Astrocyte of the spinal cord (primary cell): Measurements from ENCODE around the gene PNKD.

Experiments
- DNase-seq: peaks from one replicate; pipeline ENCODE4 v3.0.0; 2011; ENCODE audit warnings: low read depth, low spot score
- H3K4me3 ChIP-seq: 2 replicates; pipeline ENCODE4 v1.5.1; 2011; ENCODE audit warnings: low read depth, mild to moderate bottlenecking, low read length, moderate library complexity
- in situ Hi-C: cut with HindIII; loops from 2 replicates; pipeline ENCODE4 v1.10.0; 2017; ENCODE audit warnings: low sequenced_read_pairs
- TF ChIP-seq, protein P1 (sequence below): IDR thresholded peaks from 2 replicates; pipeline ENCODE4 v1.5.1; 2012; ENCODE audit warnings: low read depth, mild to moderate bottlenecking, low read length, inconsistent platforms

PNKD gene

DNA sequence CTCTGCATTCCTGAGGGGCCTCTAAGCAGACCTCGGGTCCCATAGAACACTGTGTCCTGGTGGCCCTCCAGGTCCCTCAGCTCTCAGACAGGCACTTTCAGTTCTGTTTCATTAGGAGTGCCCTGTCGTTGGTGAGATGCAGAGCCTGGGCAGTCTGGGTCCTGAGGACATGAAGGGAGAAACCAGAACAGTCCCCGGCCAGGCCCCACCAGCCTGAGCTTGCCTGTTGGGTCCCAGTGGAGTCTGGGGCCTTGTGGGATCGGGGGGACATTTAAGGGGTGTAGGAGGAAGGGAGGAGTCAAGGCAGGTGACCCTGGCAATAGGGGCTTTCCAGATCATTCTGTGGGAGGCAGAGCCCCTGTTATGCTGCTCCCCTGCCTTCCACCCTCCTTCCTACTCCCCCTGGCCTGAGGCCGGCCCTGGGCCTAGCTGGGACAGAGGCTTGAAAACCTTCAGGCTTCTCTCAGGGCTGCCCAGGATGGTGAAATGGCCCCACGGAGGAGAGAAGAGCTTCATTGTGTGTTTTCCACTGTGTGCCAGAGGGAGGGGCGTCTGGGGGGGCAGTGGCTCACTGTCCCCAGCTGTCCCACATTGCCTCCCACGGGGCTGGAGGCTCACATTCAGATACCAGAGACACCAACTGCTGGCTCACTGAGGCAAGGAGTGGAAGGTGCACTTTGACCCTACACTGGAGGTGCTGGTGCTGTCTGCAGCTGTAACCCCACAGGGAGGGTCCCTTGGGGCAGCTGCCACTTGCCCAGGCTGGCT is 59.7 kb downstream of the PNKD start:
- TF ChIP-seq, protein P1, sequence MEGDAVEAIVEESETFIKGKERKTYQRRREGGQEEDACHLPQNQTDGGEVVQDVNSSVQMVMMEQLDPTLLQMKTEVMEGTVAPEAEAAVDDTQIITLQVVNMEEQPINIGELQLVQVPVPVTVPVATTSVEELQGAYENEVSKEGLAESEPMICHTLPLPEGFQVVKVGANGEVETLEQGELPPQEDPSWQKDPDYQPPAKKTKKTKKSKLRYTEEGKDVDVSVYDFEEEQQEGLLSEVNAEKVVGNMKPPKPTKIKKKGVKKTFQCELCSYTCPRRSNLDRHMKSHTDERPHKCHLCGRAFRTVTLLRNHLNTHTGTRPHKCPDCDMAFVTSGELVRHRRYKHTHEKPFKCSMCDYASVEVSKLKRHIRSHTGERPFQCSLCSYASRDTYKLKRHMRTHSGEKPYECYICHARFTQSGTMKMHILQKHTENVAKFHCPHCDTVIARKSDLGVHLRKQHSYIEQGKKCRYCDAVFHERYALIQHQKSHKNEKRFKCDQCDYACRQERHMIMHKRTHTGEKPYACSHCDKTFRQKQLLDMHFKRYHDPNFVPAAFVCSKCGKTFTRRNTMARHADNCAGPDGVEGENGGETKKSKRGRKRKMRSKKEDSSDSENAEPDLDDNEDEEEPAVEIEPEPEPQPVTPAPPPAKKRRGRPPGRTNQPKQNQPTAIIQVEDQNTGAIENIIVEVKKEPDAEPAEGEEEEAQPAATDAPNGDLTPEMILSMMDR: no peak
- no peak for DNase-seq
- in situ Hi-C loops: no loop called here
- H3K4me3 ChIP-seq: no peak overlapping the region

DNA sequence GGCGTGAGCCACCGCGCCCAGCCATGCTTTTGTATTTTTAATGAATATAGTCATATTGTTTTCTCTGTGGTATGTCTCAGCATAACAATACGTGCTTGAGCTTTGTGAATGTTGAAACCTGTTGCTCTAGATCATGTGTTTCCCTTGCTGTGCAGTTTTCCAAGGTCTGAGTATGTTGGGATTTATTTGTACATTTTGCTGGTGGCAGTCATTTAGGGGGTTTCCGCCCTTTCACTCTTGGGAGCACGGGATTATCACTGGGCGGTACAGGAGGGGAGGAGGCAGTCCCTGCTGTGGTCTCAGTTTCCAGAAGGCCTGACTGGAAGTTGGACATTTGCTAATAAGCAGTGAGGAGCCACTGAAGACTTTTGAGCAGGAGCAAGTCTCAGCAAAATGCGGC is 61.4 kb downstream of the PNKD start:
- no peak overlapping the region for H3K4me3 ChIP-seq
- TF ChIP-seq, protein P1: no peak
- in situ Hi-C loops: no loop called here
- no peak for DNase-seq

- in situ Hi-C loops: no loop called here
- no peak for DNase-seq
- TF ChIP-seq, protein P1: no peak
- no peak overlapping the region for H3K4me3 ChIP-seq
These were observed 62.0 kb downstream of the PNKD start for GRCh38 chr2:218332288-218332687.

GRCh38 chr2:218332920-218333645 is 62.8 kb downstream of the PNKD start:
- DNase-seq: no peak
- TF ChIP-seq, protein P1: no peak
- in situ Hi-C loops: no loop called here
- no peak overlapping the region for H3K4me3 ChIP-seq

DNA sequence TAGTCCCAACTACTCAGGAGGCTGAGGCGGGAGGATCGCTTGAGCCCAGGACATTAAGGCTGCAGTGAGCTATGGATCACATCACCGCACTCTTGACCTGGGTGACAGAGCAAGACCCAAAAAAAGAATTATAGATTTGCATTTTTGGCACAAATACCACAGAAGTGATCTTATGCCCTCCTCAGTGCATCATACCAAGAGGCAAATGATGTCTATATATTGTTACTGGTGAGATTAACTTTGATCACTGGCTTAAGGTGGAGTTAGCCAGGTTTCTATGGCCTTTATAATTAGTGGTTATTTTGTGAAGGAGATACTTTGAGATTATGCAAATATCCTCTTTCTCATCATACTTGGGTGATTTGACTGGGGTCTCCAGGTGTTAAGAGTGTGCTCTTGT is 64.2 kb downstream of the PNKD start:
- in situ Hi-C loops: no loop called here
- H3K4me3 ChIP-seq: no peak overlapping the region
- DNase-seq: no peak
- TF ChIP-seq, protein P1: no peak

DNA sequence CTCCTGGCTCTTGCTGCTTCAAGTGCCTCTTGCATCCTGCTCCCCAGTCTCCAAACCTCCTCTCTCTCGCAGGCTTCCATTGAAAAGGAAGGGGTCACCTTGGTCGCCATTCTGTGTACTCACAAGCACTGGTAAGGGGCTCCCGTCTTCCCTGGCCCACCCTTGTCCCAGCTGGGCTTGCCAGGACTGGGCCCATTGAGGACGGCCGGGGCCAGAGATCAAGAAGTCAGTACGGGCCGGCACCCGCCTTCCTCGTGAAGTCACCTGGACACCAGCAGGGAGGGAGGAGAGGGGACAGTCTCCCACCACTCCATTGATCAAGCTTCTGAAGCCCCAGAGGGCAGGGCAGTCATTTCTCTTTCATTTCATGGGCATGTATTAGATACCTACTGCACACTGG is 70.3 kb downstream of the PNKD start:
- in situ Hi-C loops: no loop called here
- TF ChIP-seq, protein P1: no peak
- DNase-seq: no peak

More for the DNA sequence above, 70.3 kb downstream of the PNKD start:
- H3K4me3 ChIP-seq: no peak overlapping the region
